HG03135 (cell line): ENCODE data around the gene POP4.
A peak's percentile ranks its signal among the peaks of the same experiment; 100 is the strongest.

Experiments used
- ATAC-seq: cut with Tn5 transposase; IDR thresholded peaks from one replicate; pipeline ENCODE4 v1.9.1; 2021; ENCODE audit warnings: mild to moderate bottlenecking, moderate library complexity; ENCODE audit not compliant: unreplicated experiment

The POP4 gene

DNA sequence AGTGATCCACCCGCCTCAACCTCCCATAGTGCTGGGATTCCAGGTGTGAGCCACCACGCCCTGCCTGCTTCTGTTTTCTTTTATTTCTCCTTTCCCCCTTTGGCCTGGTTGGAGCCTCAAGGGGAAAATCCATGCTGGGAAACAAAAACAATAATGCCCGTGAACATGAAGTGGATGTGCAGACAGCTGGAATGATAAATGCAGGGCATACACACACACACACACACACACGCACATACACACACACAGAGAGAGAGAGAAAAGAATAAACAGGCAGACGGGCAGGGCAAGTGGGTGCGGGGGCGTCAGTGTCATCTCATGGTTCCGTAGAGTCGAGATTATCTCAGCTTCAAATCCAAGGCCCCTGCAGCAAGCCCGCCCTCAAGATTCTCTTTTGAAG lies 54.8 kb downstream of the POP4 start:
- ATAC-seq = no peak

DNA sequence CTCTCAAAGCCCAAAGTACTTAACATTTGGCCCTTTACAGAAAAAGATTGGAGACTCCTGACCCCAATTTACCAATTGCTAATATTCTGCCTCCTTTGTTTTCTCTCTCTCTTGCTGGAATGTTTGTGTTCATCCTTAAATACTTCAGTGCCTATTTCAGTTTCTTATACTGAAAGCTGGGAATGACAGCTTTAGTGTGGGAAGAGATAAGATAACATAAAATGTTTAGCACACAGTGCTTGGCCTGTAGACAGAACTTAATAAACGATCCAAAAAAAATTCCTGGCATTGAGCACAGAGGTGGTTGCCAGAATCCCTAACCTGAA lies 56.2 kb downstream of the POP4 start:
- no peak for ATAC-seq

DNA sequence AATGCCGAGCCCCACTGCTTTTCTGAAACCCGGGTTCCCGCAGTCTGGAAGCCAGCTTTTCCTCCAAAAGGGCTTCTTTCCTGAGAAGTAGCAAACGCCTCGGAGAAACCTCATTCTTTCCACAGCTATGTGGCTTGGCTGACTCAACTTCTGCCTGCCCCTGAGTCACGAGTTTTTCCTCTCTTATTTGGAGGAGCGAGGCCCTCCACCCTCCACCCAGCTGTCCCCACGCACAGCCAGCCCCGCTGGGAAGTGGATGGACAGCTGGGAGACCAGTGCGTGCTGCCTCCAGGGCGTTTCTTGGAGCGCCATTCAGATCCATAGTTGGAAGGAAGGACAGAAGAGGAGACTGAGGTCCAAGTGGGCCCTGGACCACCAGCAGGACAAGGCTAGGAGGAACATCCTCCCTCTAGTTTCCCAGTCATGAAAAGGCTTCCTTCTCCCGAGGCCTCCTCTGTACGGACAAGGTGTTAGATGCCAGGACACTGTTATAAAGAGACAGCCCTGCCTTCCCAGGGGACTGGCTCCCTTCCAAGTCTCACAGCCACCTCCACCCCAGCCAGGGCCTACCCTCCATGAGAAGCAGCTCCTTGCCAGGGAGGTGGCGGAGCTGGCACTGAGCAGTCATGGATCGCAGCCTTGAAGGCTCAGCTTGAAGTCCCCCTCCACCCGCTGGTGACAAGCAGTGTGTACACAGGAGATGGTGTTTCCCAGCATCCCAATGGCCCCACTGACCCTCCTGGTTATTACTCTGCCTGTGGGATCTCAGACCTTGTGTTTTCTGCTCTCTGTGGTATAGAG lies 56.7 kb downstream of the POP4 start:
- no peak for ATAC-seq

DNA sequence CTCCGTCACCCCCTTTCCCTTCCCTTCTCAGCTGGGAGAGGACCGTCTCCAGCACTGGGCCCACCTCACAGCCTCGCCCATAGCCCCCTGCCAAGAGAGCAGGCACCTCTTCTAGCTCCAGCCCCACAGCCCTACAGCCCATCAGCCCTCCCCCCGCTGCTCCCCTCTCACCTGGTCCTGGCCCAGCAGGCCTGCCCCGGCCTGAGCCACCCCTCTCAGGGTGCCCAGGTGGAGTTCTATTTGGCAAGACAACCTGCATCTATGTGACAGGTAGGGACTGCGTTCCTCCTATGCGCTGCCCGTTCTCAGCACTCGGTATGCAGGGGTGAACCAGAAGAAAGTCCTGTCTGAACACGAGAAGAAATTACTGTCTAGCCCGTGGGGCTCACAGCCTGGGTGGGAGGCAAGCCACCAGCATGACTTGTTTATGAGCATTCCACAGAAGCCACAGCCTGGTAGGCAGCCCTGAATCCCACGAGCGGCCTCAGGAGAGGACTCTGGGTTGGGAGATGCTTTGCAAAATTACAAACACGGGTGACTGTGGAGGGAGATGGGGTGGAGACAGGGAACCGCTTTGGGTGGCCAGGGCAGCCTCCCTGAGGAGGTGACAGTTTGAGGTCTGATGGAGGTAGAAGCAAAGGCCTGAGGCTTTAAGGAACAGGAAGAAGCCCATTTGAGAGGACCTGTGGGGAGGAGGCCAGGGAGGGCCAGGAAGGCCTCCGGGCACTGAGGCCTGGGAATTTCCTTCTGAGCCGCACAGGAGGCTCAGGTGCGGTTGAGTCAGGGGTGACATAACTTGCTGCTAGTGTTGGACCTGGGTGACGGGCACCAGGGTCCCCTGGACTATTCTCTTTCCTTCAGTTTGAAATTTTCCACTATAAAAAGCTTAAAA lies 58.0 kb downstream of the POP4 start:
- ATAC-seq = no peak

DNA sequence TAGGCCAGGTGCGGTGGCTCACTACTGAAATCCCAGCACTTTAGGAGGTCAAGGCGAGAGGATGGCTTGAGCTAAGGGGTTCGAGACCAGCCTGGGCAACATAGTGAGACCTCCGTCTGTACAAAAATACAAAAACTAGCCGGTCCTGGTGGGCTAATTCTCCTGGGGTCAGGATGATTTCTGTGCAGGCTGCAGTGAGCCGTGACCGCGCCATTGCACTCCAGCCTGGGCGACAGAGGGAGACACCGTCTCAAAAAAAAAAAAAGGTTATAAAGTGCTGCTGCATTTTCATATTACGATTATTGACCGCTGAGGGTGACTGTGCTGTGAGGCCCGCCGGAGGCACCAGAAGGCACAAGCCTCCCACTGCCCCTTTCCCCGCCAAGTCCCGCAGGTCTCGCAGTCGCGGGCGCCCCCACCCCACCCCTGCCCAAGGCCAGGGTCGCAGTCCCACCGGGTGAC lies 58.7 kb downstream of the POP4 start:
- peak; percentile 22 for ATAC-seq

DNA sequence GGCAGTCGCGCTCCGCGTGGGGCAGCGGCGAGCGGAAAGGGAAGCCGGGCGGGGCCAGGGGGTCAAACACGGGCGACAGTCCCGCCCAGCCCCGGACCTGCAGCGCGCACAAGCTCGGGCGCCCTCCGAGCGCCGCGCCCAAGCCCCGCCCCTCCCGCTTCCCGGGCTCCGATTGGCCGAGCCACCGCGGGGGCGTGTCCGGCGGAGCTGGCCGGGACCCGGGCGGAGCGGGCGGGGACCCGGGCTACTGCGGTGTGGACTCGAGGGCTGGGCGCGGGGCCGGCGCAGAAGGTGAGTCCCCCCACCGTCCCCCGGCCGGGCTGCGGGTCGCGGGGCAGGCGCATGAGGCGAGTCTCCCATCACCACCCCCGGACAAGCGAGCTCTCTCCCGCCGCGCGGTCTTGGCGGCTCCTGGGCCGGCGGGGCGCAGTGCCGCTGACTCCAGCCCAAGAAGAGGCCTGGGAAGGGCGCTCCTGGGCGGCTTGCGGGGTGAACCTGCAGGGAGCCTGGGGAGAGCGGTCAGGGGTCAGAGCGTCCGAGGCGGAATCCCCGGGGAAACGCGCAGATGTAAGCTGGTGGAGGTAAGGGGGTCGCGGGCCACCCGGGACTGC lies 59.2 kb downstream of the POP4 start, which contains the start of gene PLEKHF1:
Gene PLEKHF1, plus strand, starts transcription at position 247 of the 611 bp plus-strand sequence. CDS start 8,379 bp downstream, outside the sequence.
- ATAC-seq = peak; percentile 87

DNA sequence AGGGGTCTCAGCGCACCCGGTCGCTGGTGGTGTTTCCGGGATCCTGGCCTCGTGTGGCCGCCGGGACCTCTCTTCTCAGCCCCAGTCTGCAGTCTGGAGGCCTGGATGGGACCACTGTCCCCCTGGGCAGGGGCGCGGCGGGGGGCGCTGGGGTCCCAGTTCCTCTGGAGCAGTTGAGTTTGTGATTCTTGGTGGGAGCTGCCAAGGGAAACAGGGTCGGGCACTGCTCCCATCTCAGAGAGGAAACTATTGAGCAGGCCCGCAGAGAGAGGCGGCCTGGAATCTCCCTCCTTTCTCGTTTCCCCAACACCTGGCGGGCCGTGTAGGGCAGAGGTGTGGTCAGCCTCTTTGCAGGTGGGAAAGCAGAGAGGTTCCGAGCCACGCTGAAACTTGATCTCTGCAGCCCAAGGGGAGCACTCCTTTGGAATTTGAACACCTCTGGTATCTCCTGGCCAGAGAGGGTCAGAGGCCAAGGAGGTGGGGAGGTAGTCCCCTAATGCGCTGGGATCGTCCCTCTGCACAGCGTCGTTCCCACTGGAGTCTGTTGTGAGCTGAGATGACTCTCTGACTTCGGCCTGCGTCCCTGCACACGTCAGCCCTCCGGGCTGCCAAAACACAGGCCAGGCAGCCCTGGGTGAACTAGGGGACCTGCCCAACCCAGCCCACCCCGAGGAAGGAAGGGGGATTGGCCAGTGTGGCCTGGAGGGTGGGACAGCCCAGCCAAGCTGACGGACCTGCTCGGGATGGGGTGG lies 59.9 kb downstream of the POP4 start:
- peak; percentile 20 for ATAC-seq
